Measurements from ENCODE around the gene TRIM74.
"Not testable (repeated sequence)": the region's sequence is repeated elsewhere in the genome, so short reads cannot be mapped to it uniquely, and the experiment has no call there.

DNA sequence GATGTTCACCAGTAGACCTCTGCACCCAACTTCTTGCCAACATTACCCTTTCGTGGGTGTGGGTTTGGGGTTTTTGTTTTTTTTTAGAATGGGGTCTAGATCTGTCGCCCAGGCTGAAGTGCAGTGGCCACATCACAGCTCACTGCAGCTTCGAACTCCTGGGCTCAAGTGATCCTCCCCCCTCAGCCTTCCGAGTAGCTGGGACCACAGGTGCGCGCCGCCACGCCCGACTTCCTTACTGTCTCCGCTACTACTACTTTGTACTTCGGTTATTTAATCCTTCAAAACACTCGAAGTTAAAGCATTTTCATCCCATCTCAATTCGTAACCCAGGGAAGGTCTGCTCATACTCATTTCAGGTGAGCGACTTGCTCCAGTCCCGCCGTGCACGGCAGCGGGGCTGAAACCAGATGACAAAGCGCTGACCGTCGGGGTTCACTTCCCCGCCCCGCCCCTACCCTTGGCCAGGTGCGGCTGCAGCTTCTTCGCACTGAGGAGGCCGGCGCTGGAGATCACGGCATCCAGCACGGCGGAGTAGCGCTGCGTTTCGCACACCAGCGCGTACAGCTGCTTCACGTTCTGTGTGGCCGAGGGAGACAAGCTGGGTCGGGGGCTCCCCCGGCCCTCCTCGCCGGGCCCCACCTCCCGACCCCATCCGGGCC lies 15.2 kb downstream of the TRIM74 start:
- TF ChIP-seq POLR2AphosphoS5 (IDR thresholded peaks at IDR 0.05; ENCODE audit: low read depth, low read length); CREB1 (IDR thresholded peaks at IDR 0.05); POLR2A (IDR thresholded peaks at IDR 0.05; ENCODE audit: control extremely low read depth in 1 of 2, low read depth in 2 of 2, low read length in 2 of 2); EP300 (IDR thresholded peaks at IDR 0.05; ENCODE audit: borderline replicate concordance in 1 of 2, low read depth in 2 of 2, low read length in 2 of 2); CEBPB (IDR thresholded peaks at IDR 0.05; ENCODE audit: low read depth, low read length); GABPA (IDR thresholded peaks at IDR 0.05; ENCODE audit: borderline replicate concordance, insufficient read depth, low read length); PHF8 (conservative IDR thresholded peaks at IDR 0.05; ENCODE audit: low read depth, low read length); FOSL1 (IDR thresholded peaks at IDR 0.05; ENCODE audit: insufficient read depth, low read depth, low read length): not testable (repeated sequence)
- TF ChIP-seq, protein P1, sequence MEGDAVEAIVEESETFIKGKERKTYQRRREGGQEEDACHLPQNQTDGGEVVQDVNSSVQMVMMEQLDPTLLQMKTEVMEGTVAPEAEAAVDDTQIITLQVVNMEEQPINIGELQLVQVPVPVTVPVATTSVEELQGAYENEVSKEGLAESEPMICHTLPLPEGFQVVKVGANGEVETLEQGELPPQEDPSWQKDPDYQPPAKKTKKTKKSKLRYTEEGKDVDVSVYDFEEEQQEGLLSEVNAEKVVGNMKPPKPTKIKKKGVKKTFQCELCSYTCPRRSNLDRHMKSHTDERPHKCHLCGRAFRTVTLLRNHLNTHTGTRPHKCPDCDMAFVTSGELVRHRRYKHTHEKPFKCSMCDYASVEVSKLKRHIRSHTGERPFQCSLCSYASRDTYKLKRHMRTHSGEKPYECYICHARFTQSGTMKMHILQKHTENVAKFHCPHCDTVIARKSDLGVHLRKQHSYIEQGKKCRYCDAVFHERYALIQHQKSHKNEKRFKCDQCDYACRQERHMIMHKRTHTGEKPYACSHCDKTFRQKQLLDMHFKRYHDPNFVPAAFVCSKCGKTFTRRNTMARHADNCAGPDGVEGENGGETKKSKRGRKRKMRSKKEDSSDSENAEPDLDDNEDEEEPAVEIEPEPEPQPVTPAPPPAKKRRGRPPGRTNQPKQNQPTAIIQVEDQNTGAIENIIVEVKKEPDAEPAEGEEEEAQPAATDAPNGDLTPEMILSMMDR (IDR thresholded peaks at IDR 0.05; ENCODE audit: control extremely low read depth in 1 of 3, insufficient read depth in 1 of 3, low read depth in 1 of 3, low read length in 3 of 3): not testable (repeated sequence)
- TF ChIP-seq, protein P2, sequence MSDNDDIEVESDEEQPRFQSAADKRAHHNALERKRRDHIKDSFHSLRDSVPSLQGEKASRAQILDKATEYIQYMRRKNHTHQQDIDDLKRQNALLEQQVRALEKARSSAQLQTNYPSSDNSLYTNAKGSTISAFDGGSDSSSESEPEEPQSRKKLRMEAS (IDR thresholded peaks at IDR 0.05): not testable (repeated sequence)
